HEK293 (cell line): ENCODE data around the gene WDR19.

Experiments used
- CTCF ChIP-seq: fragments of 450-650 bp; formaldehyde crosslinking; IDR thresholded peaks from 2 replicates; pipeline ENCODE4 v1.5.1; 2016; ENCODE audit warnings: missing biosample characterization, missing genetic modification characterization
- MYNN ChIP-seq: fragments of 450-650 bp; formaldehyde crosslinking; IDR thresholded peaks from 2 replicates; pipeline ENCODE4 v1.5.1; 2016; ENCODE audit warnings: missing biosample characterization, missing genetic modification characterization, borderline replicate concordance
- TCF7L2 ChIP-seq: IDR thresholded peaks from 2 replicates; pipeline ENCODE4 v1.6.1; 2011; ENCODE audit warnings: low read depth, mild to moderate bottlenecking, inconsistent platforms, low read length, moderate library complexity, borderline replicate concordance
- ZBTB7A ChIP-seq: fragments of 450-650 bp; formaldehyde crosslinking; IDR thresholded peaks from 2 replicates; pipeline ENCODE4 v1.5.1; 2016; ENCODE audit warnings: low read depth, missing biosample characterization, missing genetic modification characterization
- ZNF16 ChIP-seq: fragments of 450-650 bp; formaldehyde crosslinking; IDR thresholded peaks from 2 replicates; pipeline ENCODE4 v1.5.1; 2016; ENCODE audit warnings: low read depth, missing biosample characterization, missing genetic modification characterization
- ZNF274 ChIP-seq, 2 experiments: fragments of 200-500 bp in 1 of 2; fragments of 450-650 bp in 1 of 2; sonication (Bioruptor generic) in 1 of 2; formaldehyde crosslinking in 1 of 2; IDR thresholded peaks; 2 replicates each; pipeline versions ENCODE4 v1.5.1 to v1.6.1; 2014 to 2016; ENCODE audit warnings: borderline replicate concordance in 1 of 2, inconsistent platforms in 1 of 2, low read length in 1 of 2, missing biosample characterization in 1 of 2, missing genetic modification characterization in 1 of 2
- ZNF426 ChIP-seq: fragments of 450-650 bp; formaldehyde crosslinking; IDR thresholded peaks from 2 replicates; pipeline ENCODE4 v1.5.1; 2017; ENCODE audit warnings: missing biosample characterization, missing genetic modification characterization, mild to moderate bottlenecking, inconsistent platforms, moderate library complexity
- ZNF777 ChIP-seq: fragments of 450-650 bp; formaldehyde crosslinking; IDR thresholded peaks from 2 replicates; pipeline ENCODE4 v1.5.1; 2017; ENCODE audit warnings: missing biosample characterization, missing genetic modification characterization, borderline replicate concordance

- TF ChIP-seq ZNF777 (tag by site-specific recombination) (no peak), CTCF (tag by site-specific recombination) (no peak), MYNN (no peak), TCF7L2 (no peak), ZNF274 (IDR thresholded peaks at IDR 0.05; ENCODE audit: low read length) (no peak), ZNF274 (tag by site-specific recombination; IDR thresholded peaks at IDR 0.05; ENCODE audit: borderline replicate concordance) (no peak), ZNF16 (no peak), ZBTB7A (no peak), ZNF426 (tag by site-specific recombination) (no peak)
Measured at GRCh38 chr4:39308611-39309010, 126.3 kb downstream of the WDR19 start.
